ACHN (cell line): ENCODE measurements around the gene INPP4B.

Experiments used
- DNase-seq: peaks from one replicate; pipeline ENCODE4 v3.0.0-alpha.2; 2015
- in situ Hi-C: cut with HindIII; loops from 2 replicates; pipeline ENCODE4 v1.10.0; 2017; ENCODE audit warnings: low sequenced_read_pairs, low pct_ligation_motif_present, low pct_unique_long_range_greater_than_20kb

Gene INPP4B

GRCh38 chr4:142318280-142318679, 527.8 kb downstream of the INPP4B start:
- in situ Hi-C loops = no loop called here
- DNase-seq = no peak

DNA sequence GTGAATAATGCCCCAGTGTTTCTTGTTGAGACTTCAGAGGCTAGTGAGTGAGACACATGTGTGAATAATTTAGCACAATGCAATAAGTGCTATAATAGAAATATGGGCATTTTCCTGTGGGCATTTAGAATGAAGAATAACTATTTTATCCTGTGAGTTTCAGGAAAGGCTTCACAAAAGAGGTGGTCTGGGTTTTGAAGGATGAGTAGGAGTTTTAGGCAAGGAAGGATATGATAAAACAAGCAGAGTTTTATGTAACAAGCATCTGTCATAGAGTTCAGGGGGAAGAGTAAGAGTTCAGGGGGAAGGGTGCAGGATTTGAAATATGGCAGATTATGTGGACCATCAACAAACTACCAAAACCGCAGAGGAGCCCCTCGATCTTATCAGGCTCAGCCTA, 529.2 kb downstream of the INPP4B start:
- DNase-seq = no peak
- in situ Hi-C loops = no loop called here

DNA sequence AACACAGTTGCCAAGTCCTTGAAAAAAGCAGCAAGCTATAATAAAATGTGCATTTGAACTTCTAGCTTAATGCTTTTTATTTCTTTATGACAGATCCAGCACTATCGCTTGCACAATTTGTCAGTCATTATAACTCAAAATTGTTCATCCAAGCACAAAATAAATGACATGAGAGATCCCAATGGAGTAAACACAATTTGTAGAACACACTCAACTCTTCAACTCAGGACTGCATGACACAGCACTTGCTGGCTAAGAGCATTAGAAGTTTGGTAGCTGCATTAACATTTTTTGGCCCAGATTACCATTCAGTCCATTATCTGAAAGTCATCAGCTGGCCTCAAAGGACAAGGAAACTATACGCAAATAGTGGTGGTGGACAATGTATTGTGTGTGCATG, 530.1 kb downstream of the INPP4B start:
- in situ Hi-C loops = no loop called here
- DNase-seq = no peak

DNA sequence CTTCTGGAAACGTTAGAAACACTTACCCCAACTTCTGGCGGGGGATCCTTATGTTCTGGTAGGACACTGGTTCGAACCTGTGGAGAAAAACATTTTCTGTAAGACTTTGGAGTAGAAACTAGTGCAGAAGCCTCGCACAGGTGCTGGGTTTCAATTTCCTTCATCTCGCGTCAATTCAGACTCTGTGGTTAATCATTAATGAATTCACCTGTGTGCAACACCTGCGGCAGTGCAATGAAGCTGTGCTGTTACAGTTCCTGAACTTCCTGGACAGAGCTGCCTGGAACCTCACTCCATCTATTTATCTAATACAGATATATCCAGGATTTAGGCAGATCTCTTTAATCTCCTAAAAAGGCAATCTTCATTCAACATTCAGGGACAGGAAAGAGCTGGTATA, 531.4 kb downstream of the INPP4B start:
- in situ Hi-C loops = no loop called here
- no peak for DNase-seq

DNA sequence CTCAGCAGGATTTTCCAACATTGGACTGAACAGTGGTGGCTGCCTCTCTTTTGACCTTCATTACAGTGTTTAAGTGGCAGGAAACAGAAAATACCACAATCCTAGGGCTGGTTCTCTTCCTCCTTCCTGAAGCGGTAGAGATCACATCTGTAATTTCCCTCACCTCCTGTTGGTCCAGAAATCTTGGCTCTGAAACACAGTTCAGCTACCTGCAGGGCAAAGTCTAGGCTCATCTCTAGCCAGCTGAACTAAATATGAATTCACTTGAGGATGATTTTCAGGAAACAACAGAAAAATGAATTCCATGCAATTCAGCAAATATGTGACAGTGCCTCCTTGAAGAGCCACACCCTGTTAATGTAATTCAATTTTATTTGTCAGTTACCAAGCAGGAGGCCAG, 531.9 kb downstream of the INPP4B start:
- in situ Hi-C loops = no loop called here
- DNase-seq = no peak

DNA sequence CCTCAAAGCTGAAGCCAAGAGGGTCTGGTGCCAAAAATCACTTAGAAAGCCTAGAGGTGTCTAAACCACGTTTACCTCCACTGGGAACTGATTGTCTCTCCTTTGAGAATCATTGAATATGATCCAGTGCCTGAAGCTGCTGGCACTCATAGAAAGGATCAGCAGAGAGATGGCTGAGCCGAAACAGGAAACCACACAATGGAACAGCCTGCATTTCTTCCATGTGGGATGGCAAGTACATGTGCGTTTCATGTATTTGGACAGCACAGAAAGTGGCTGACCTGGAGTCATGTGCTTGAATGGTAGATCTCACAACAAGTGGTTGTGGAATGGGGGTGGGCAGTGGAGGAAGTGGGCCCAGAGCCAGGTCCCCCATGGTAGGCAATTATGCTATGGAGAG, 533.7 kb downstream of the INPP4B start:
- DNase-seq = no peak
- in situ Hi-C loops = no loop called here

- no peak for DNase-seq
- in situ Hi-C loops = no loop called here
Observed at GRCh38 chr4:142311916-142312315, 534.2 kb downstream of the INPP4B start.

- in situ Hi-C loops = no loop called here
- DNase-seq = no peak
Observed at GRCh38 chr4:142309772-142310171, 536.3 kb downstream of the INPP4B start.

DNA sequence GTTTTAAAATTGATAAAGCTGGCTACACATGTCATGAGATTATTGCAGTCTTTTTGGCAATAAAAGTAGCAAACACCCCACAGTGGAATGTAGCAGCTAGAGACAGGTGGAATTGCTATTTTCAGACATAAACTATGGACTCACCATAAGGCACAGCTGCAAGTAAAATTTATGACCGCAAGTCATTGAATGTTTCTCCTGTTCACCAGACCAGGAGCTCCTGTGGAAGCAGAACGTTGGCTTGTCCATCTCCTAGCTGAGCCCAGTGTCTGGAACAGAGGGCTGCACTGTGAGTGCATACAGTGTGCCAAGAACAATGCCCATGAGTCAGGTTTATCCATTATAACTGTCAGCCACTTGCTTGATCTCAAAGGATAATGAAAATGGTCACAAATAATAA, 538.2 kb downstream of the INPP4B start:
- DNase-seq = no peak
- in situ Hi-C loops = no loop called here

DNA sequence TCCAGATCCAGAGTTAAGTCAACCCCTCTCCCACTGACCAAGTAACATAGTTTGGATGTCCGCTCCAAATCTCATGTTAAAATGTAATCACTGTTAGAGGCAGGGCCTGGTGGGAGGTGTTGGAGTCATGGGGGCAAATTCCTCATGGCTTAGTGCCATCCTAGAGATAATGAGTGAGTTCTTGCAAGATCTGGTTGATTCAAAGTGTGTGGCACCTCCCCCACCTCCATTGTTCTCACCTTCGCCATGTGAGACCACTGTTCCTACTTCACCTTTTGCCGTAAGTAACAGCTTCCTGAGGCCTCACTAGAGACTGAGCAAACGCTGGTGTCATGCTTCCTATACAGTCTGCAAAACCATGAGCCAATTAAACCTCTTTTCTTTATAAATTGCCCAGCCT, 548.8 kb downstream of the INPP4B start:
- in situ Hi-C loops = no loop called here
- DNase-seq = no peak

DNA sequence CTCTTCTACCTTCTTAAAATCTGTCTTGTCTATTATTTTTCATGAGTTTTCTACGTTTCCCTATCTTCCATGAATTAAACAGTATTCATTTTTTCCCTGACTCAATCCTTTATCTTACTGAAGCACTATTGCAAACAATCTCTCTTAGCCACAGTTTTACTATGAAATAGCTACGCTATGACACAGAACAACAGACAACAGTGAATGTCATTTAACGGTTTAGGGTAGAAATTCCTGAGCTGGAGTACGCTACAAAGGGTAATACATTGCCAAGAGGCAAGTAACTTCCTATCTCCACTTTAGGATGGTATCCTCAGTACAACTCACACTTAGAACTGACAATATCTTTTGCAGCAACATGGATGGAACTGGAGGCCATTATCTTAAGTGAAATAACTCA, 552.6 kb downstream of the INPP4B start:
- no peak for DNase-seq
- in situ Hi-C loops = no loop called here

GRCh38 chr4:142292231-142292630, 553.9 kb downstream of the INPP4B start:
- in situ Hi-C loops = no loop called here
- no peak for DNase-seq

- in situ Hi-C loops = no loop called here
- no peak for DNase-seq
Observed at GRCh38 chr4:142291299-142292050, 554.6 kb downstream of the INPP4B start.

DNA sequence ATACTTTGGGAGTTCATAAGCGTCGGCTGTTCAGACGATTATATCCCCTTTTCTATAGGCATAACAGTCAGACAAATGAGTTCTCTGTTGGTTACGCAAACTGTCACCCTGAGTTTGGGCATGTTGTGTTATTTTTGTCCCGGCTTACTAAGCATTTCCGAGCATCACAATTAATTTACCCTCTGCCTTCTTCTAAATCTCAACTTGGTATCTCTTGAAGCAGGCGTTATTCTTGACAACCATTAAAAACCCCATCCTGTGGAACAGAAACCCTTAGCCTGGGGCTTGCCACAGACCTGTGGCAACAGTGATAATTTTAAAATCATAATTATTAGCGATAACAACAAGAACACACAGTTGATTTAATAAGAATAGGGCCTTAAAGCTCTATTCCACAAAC, 558.7 kb downstream of the INPP4B start:
- in situ Hi-C loops = no loop called here
- no peak for DNase-seq

GRCh38 chr4:142285222-142285583, 560.9 kb downstream of the INPP4B start:
- in situ Hi-C loops = no loop called here
- no peak for DNase-seq

GRCh38 chr4:142284402-142285221, 561.5 kb downstream of the INPP4B start:
- DNase-seq = no peak
- in situ Hi-C loops = no loop called here

GRCh38 chr4:142282870-142283431, 563.1 kb downstream of the INPP4B start:
- no peak for DNase-seq

DNA sequence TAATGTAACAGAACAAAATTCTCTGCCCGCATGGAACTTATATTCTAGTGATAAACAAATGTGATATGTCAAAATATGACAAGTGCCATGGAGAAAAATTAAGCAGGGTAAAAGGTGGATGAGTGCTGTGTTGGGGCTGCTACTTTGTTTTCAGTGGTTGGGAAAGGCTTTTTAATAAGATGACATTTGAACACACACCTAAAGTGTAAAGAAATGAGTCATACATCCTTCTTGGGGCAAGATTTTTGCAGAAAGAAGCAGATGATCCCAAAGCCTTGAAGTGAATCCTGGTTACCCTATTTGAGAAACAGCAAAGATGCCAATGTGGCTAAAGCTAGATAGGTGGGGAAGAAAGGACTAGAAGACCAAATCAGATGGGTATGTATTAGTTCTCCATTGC, 564.1 kb downstream of the INPP4B start:
- DNase-seq = no peak
- in situ Hi-C loops = no loop called here

More at GRCh38 chr4:142282870-142283431, 563.1 kb downstream of the INPP4B start:
- in situ Hi-C loops = no loop called here

DNA sequence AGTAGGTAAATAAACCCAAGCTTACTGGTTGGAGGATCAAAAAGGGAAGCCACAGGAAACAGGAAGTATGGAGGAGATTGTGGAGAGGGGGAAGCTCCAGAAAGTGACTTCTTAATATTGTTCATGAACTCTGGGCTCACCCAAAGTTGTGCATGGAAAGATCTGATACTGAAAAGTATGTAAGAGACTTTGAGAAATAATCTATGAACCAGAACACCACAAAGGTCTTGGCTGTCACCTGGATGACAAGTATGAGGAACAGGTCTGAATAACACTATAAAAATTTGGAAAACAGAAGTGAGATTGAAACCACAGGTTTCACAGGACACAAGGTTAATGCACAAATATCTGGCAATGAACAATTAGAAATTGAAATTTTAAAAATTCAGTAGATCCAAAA, 567.4 kb downstream of the INPP4B start:
- in situ Hi-C loops = no loop called here
- DNase-seq = no peak

DNA sequence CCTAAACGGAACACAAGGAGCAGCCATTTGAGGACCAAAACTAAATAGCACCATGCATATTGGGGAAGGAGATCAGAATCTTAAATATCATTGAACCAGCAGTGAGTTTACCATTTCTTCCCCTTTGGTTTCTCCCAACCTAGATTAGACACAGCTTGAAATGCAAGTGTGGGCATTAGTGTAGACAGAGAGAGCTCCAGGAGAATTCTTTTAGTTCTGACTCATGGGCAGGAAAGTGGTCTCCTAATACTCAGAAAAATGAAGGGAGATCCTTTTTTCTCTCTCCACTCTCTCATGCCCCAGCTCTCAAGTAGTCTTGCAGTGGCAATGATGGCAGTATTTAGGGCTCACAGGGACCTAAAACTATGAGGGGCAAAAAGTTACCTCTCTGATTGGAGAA, 567.9 kb downstream of the INPP4B start:
- in situ Hi-C loops = no loop called here
- no peak for DNase-seq
